Measurements from ENCODE around the gene AKR1A1. TPM values are rescaled to one million over a fixed set of nuclear protein-coding genes. Genes with fewer than 3 reads are reported as not detected.
"Not testable (repeated sequence)": the region's sequence is repeated elsewhere in the genome, so short reads cannot be mapped to it uniquely, and the experiment has no call there.

AKR1A1 gene
- polyA plus RNA-seq, 1 experiment: 188 TPM

DNA sequence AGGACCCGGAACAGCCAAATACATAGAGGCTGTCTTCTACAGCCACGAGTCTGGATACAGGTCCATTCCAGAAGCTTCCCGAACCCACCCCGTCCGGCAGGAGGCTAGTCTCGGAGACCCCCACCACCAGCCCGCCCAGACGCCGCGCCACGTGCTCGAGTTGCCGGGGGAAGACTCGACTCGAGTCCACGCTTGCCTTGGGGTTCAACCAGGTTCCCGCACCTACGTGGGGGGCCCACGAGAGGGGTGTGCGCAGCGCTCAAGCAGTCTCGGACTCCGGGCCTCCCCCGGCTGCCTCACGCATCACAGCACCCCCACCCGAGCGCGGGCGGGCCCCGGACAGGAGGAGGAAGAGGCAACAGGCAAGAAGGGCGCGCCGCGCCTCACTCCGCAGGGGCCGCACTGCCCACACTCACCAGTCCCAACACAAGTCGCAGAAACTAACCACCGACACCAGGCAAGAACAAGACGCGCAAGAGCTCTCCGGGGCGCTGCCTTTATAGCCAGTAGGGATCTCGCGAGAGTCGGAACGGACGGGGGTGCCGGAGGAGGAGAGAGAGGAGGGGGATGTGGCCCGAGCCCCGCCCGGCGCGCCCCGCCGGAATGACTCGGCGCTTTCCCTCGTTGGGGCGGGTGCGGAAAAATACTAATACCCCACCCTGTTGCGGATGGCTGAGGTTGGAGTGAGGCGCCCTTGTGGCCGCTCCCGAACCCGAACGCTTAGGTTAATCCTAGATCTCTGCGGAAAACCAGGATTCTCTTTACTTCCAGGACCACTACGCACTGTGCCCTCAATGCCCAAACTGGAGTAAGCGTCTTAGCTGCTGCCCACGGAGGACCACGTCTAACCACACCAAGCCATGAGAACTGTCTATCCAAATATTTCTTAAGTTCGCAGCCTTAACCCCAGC lies 29.0 kb upstream of the AKR1A1 start, which contains the start of gene PRDX1:
PRDX1 (minus strand) TSS at position 472 of the 911 bp plus-strand sequence. CDS start 2,841 bp downstream, outside the sequence.
- Histone ChIP-seq H3K36me3 (ENCODE audit: control insufficient read depth, insufficient read depth, low read length) (peaks cover 7% of the 10 kb centered on the region), H3K4me3 (ENCODE audit: low read depth, low read length) (peak within 1 kb of the TSS; percentile 71), H3K27me3 (ENCODE audit: control insufficient read depth, insufficient read depth, low read length) (no peaks in the 10 kb centered on the region)
- ChIA-PET CTCF (interaction anchor here (0.7 to 2.4 kb wide), 8 partner anchors 9 to 160 kb away, joined by 3 to 10 read pairs (median 3); no protein-coding TSS in a partner anchor), POLR2A (interaction anchor here (0.6 to 1.8 kb wide), 11 partner anchors 8 to 703 kb away, joined by 3 to 13 read pairs (median 3); partner anchors contain the start of genes AKR1A1, GPBP1L1, MMACHC and NASP)
- peak; percentile 75 for DNase-seq (ENCODE audit: low read depth)
- TF ChIP-seq CTCF (IDR thresholded peaks at IDR 0.05; ENCODE audit: insufficient read depth, low read depth, low read length): peak; percentile 33; the same call in 1 of the 2 replicates

DNA sequence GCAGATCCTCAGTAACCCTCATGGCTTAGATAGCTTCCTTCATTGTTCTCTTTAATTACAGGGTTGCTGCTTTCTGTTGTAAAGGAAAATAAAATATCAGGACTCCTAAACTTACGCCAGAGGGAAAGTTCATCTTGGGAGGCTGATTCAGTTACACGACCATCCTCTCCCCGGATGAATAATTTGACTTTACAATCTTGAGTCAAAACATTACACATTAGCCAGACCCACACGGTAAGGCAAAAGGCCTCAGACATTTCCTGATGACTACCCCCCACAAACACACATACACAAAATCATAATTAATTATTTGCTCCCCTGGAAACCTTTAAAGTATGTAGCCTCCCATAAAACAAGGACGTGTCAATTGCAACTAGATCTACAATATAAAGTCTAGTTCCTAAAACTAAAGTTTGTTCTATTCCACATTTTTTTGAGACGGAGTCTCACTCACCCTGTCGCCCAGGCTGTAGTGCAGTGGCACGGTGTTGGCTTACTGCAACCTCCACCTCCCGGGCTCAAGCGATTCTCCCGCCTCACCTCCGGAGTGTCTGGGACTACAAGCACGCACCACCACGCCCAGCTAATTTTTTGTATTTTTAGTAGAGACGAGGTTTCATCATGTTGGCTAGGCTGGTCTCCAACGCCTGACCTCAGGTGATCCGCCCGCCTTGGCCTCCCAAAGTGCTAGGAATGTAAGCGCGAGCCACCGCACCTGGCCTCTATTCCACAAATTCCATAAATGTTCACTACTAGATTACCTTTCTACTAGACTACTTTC lies 28.1 kb upstream of the AKR1A1 start:
- DNase-seq (ENCODE audit: low read depth): peak; percentile 19
- ChIA-PET POLR2A (interaction anchor here (0.6 to 1.8 kb wide), 9 partner anchors 7 to 703 kb away, joined by 3 to 13 read pairs (median 3); partner anchors contain the start of genes AKR1A1, GPBP1L1, MMACHC and NASP), CTCF (interaction anchor here (1.0 to 2.4 kb wide), 4 partner anchors 9 to 47 kb away, joined by 3 to 10 read pairs (median 5); no protein-coding TSS in a partner anchor)
- no peak for TF ChIP-seq CTCF (IDR thresholded peaks at IDR 0.05; ENCODE audit: insufficient read depth, low read depth, low read length)
- Histone ChIP-seq H3K27me3 (ENCODE audit: control insufficient read depth, insufficient read depth, low read length) (no peaks in the 10 kb centered on the region), H3K4me3 (ENCODE audit: low read depth, low read length) (peak overlapping the region; percentile 71), H3K36me3 (ENCODE audit: control insufficient read depth, insufficient read depth, low read length) (peaks cover 3% of the 10 kb centered on the region; the same call in 1 of the 2 replicates)

DNA sequence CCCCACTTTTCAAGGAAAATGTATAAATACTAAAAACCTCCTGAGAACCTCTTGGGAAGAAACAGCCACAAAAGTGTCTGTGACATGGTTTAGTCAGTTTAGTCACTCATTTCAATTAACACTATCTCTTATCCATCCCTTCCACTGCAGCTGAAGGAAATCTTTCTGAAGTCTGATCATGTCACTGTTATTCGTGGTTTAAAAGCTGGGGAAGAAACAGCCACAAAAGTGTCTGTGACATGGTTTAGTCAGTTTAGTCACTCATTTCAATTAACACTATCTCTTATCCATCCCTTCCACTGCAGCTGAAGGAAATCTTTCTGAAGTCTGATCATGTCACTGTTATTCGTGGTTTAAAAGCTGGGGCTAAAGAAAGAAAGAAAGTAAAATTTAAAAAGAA lies 27.1 kb upstream of the AKR1A1 start:
- CTCF ChIA-PET; DNase-seq (ENCODE audit: low read depth); H3K4me3 ChIP-seq (ENCODE audit: low read depth, low read length); H3K27me3 ChIP-seq (ENCODE audit: control insufficient read depth, insufficient read depth, low read length); H3K36me3 ChIP-seq (ENCODE audit: control insufficient read depth, insufficient read depth, low read length): not testable (repeated sequence)
- POLR2A ChIA-PET: interaction anchor here (0.6 kb wide), 1 partner anchor 9 kb away, joined by 3 read pairs; no protein-coding TSS in a partner anchor

DNA sequence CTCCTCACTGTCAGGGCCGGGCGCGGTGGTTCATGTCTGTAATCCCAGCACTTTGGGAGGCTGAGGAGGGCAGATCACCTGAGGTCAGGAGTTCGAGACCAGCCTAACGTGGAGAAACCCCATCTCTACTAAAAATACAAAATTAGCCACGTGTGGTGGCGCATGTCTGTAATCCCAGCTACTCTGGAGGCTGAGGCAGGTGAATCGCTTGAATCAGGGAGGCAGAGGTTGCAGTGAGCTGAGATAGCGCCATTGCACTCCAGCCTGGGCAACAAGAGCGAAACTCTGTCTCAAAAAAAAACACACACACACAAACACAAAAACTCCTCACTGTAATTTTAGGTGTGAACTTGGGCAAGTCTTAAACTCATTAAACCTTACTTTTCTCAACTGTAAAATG lies 26.7 kb upstream of the AKR1A1 start:
- POLR2A ChIA-PET: interaction anchor here (0.7 kb wide), 1 partner anchor 30 kb away, joined by 5 read pairs; no protein-coding TSS in a partner anchor
- not testable (repeated sequence) for H3K4me3 ChIP-seq (ENCODE audit: low read depth, low read length); H3K36me3 ChIP-seq (ENCODE audit: control insufficient read depth, insufficient read depth, low read length); H3K27me3 ChIP-seq (ENCODE audit: control insufficient read depth, insufficient read depth, low read length); DNase-seq (ENCODE audit: low read depth)
- CTCF ChIA-PET: interaction anchor here (0.6 kb wide), 1 partner anchor 398 kb away, joined by 4 read pairs; no protein-coding TSS in a partner anchor

DNA sequence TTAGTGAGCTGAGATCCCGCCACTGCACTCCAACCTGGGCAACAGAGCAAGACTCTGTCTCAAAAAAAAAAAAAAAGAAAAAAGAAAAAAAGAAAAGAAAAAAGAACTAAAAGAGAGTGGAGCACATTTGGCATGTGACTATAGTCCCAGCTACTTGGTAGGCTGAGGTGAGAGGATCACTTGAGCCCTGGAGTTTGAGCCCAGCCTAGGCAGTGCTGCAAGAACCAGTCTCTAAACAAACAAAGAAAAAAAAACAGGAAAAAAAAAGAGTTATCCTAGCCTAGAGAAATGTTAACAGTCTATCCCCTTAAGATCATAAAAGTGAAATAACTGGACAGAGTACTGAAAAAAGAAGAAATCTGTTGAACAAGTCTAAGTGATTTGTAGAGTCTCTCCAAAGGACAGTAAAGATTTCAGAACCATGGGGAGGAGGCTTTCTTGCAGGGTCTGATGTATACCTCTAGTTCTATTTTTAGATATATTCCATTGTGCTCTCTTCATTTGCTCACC lies 24.4 kb upstream of the AKR1A1 start:
- ChIA-PET POLR2A (no interaction called here), CTCF (no interaction called here)
- TF ChIP-seq CTCF (IDR thresholded peaks at IDR 0.05; ENCODE audit: insufficient read depth, low read depth, low read length): no peak
- H3K36me3 ChIP-seq (ENCODE audit: control insufficient read depth, insufficient read depth, low read length): no peaks in the 10 kb centered on the region
- H3K27me3 ChIP-seq (ENCODE audit: control insufficient read depth, insufficient read depth, low read length): no peaks in the 10 kb centered on the region
- no peak for DNase-seq (ENCODE audit: low read depth)
- H3K4me3 ChIP-seq (ENCODE audit: low read depth, low read length): no peak overlapping the region

Measured in BJ (cell line).